PFSK-1 (cell line): ENCODE results near the gene ESRRA.

ENCODE experiments used
- FOXP2 ChIP-seq: optimal IDR thresholded peaks from 2 replicates; pipeline ENCODE3; 2011; ENCODE audit warnings: borderline replicate concordance, control low read depth, inconsistent platforms; ENCODE audit not compliant: insufficient read depth; ENCODE audit errors: extremely low read length, extremely low read depth
- POLR2AphosphoS5 ChIP-seq: IDR thresholded peaks from 2 replicates; pipeline ENCODE4 v1.6.1; 2012; ENCODE audit warnings: low read depth, mild to moderate bottlenecking, control low read depth, low read length, moderate library complexity
- SIN3A ChIP-seq: IDR thresholded peaks from 2 replicates; pipeline ENCODE4 v1.6.1; 2012; ENCODE audit warnings: mild to moderate bottlenecking, low read length, moderate library complexity, borderline replicate concordance; ENCODE audit not compliant: insufficient read depth
- TAF1 ChIP-seq: IDR thresholded peaks from 2 replicates; pipeline ENCODE4 v1.6.1; 2012; ENCODE audit warnings: low read length, control low read depth, borderline replicate concordance; ENCODE audit not compliant: insufficient read depth
- TF ChIP-seq, protein P1 (sequence below), 2 experiments: IDR thresholded peaks; 2 replicates each; pipeline versions ENCODE4 v1.6.1 to v1.8.0; 2011 to 2012; ENCODE audit warnings: low read depth in 2 of 2, low read length in 2 of 2, control low read depth in 1 of 2, inconsistent platforms in 1 of 2, mild to moderate bottlenecking in 1 of 2, moderate library complexity in 1 of 2; ENCODE audit not compliant: insufficient read depth in 1 of 2

ESRRA gene

DNA sequence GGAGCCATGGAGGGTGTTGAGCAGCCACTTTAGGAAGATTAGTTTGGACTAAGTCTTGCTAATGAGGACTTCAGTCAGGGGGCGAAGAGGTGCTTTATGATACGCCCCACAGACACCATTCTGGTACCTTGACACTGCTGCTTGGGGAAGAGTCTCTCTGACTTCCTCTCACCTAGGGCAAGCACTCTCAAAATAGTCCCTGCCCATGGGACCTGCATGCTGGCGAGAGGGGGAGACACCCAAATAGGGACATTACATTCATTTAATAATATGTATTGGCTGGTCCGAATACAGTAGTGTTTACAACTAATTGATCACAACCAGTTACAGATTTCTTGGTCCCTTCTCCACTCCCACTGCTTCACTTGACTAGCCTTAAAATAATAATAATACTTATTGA, 9.6 kb upstream of the ESRRA start:
- TF ChIP-seq FOXP2: no peak
- TF ChIP-seq, protein P1, sequence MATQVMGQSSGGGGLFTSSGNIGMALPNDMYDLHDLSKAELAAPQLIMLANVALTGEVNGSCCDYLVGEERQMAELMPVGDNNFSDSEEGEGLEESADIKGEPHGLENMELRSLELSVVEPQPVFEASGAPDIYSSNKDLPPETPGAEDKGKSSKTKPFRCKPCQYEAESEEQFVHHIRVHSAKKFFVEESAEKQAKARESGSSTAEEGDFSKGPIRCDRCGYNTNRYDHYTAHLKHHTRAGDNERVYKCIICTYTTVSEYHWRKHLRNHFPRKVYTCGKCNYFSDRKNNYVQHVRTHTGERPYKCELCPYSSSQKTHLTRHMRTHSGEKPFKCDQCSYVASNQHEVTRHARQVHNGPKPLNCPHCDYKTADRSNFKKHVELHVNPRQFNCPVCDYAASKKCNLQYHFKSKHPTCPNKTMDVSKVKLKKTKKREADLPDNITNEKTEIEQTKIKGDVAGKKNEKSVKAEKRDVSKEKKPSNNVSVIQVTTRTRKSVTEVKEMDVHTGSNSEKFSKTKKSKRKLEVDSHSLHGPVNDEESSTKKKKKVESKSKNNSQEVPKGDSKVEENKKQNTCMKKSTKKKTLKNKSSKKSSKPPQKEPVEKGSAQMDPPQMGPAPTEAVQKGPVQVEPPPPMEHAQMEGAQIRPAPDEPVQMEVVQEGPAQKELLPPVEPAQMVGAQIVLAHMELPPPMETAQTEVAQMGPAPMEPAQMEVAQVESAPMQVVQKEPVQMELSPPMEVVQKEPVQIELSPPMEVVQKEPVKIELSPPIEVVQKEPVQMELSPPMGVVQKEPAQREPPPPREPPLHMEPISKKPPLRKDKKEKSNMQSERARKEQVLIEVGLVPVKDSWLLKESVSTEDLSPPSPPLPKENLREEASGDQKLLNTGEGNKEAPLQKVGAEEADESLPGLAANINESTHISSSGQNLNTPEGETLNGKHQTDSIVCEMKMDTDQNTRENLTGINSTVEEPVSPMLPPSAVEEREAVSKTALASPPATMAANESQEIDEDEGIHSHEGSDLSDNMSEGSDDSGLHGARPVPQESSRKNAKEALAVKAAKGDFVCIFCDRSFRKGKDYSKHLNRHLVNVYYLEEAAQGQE (IDR thresholded peaks at IDR 0.05; ENCODE audit: insufficient read depth in 1 of 2, low read depth in 2 of 2, low read length in 2 of 2): no peak
- no peak for TF ChIP-seq TAF1
- no peak for TF ChIP-seq POLR2AphosphoS5
- no peak for TF ChIP-seq SIN3A

DNA sequence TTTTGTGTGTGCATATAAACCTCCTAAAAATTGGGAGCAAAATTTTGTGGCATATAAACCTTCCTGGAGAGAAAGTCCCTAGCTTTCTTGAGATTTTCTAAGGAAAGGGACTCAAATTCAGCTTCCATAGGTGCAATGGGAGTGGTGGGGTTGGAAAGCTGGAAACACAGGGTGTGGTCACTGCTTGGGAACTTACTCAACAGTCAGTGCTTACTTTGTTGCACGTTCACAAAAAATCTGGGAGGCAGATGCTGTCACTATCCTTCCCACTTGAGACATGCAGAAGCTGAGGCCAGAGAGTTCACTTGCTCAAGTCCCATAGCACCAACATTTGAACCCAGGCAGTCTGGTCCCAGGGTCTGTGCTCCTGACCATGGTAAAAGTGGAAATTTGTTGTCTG, 9.1 kb upstream of the ESRRA start:
- no peak for TF ChIP-seq POLR2AphosphoS5
- TF ChIP-seq SIN3A: no peak
- TF ChIP-seq, protein P1 (IDR thresholded peaks at IDR 0.05; ENCODE audit: insufficient read depth in 1 of 2, low read depth in 2 of 2, low read length in 2 of 2): no peak
- TF ChIP-seq FOXP2: no peak
- TF ChIP-seq TAF1: no peak

DNA sequence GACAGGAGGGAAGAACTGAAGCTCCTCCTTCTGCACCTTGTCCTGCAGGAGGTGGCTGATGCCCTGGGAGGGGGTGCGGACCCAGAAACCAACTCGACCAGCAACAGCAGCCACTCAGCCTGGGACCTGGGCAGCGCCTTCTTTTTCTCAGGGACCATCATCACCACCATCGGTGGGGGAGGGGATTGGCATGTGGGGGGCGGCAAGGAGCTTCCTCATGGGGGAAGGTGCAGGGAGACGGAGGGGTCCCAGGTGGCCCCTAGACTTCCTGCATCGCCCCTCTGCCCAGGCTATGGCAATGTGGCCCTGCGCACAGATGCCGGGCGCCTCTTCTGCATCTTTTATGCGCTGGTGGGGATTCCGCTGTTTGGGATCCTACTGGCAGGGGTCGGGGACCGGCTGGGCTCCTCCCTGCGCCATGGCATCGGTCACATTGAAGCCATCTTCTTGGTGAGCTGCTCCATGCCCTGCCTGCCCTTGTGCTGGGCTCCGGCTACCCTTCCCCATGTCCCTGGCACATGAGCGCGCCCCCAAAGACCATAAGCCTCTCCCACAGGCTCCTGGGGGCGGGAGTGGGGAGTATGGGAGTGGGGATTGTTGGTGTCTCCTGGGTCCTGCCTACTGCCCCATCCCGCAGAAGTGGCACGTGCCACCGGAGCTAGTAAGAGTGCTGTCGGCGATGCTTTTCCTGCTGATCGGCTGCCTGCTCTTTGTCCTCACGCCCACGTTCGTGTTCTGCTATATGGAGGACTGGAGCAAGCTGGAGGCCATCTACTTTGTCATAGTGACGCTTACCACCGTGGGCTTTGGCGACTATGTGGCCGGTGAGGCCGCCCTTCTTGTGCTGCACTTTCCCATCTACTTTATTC, 8.3 kb upstream of the ESRRA start:
- TF ChIP-seq POLR2AphosphoS5 (no peak), SIN3A (no peak), TAF1 (no peak), FOXP2 (no peak)

DNA sequence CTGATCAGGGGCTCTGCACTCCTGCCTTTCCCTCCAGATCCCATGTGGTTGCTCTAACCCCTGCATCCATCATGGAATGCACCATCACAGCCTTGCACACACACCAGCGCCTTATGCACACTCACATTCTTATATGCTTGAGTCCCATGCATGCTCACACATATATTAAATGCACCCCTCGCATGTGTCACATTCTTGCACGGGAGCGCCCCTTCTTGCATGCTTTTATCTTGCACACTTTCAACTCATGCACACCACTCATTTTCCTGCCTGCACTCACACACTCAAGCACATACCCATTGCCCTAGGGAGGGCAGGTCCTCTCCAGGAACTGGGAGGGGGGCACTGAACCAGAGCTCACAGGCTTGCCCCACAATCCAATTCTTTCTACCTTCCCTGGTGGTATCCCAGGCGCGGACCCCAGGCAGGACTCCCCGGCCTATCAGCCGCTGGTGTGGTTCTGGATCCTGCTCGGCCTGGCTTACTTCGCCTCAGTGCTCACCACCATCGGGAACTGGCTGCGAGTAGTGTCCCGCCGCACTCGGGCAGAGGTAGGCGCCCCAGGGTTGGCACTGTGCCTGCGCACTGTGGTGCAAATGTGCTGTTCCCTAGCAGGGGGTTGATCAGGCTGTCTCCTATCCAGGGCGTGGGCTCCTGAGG, 7.5 kb upstream of the ESRRA start:
- TF ChIP-seq POLR2AphosphoS5 (no peak), FOXP2 (no peak), SIN3A (no peak), TAF1 (no peak)
- TF ChIP-seq, protein P1 (IDR thresholded peaks at IDR 0.05; ENCODE audit: insufficient read depth in 1 of 2, low read depth in 2 of 2, low read length in 2 of 2): no peak

DNA sequence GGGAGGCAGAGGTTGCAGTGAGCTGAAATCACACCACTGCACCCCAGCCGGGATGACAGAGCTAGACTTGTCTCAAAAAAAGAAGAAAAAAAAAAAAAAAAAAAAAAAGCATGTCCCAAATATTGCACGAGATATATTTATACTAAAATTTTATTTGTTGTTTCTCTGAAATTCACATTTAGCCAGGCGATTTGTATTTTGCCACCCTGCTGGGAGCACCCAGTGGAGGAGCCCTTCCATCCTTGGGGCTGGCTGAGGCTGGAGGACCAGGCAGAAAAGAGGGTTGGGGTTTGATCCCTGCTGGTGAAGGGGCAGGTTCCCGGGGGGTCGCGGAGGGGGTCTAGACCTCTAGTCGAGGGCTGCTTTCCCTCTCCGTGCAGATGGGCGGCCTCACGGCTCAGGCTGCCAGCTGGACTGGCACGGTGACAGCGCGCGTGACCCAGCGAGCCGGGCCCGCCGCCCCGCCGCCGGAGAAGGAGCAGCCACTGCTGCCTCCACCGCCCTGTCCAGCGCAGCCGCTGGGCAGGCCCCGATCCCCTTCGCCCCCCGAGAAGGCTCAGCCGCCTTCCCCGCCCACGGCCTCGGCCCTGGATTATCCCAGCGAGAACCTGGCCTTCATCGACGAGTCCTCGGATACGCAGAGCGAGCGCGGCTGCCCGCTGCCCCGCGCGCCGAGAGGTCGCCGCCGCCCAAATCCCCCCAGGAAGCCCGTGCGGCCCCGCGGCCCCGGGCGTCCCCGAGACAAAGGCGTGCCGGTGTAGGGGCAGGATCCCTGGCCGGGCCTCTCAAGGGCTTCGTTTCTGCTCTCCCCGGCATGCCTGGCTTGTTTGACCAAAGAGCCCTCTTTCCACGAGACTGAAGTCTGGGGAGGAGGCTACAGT, 6.1 kb upstream of the ESRRA start:
- TF ChIP-seq TAF1: no peak
- TF ChIP-seq, protein P1 (IDR thresholded peaks at IDR 0.05; ENCODE audit: insufficient read depth in 1 of 2, low read depth in 2 of 2, low read length in 2 of 2): no peak
- no peak for TF ChIP-seq POLR2AphosphoS5
- TF ChIP-seq SIN3A: no peak
- TF ChIP-seq FOXP2: no peak
